LNCAP (cell line): ENCODE data around the gene TMIGD2.

Experiments used
- CTCF ChIP-seq: fragments of 450-650 bp; IDR thresholded peaks from 2 replicates; pipeline ENCODE4 v1.5.1; 2017; ENCODE audit warnings: mild to moderate bottlenecking

TMIGD2 gene

GRCh38 chr19:4302243-4302640 lies at the start of gene TMIGD2:
Gene TMIGD2, minus strand, starts transcription at chr19:4302389. Its CDS starts 4 bp downstream, at chr19:4302385.
- TF ChIP-seq CTCF: no peak

- TF ChIP-seq CTCF: no peak
Observed at GRCh38 chr19:4350726-4351125, 48.5 kb upstream of the TMIGD2 start.

- no peak for TF ChIP-seq CTCF
Observed at GRCh38 chr19:4350111-4350510, 47.9 kb upstream of the TMIGD2 start.

- no peak for TF ChIP-seq CTCF
Observed at GRCh38 chr19:4347521-4347920, 45.3 kb upstream of the TMIGD2 start.

GRCh38 chr19:4346020-4346383 lies 43.8 kb upstream of the TMIGD2 start:
- no peak for TF ChIP-seq CTCF

- no peak for TF ChIP-seq CTCF
Observed at GRCh38 chr19:4345342-4346019, 43.3 kb upstream of the TMIGD2 start.

GRCh38 chr19:4343370-4344307 lies 41.5 kb upstream of the TMIGD2 start, which contains the start of gene MPND:
Gene MPND, plus strand, starts transcription at chr19:4343562. Its CDS starts 32 bp downstream, at chr19:4343594.
- no peak for TF ChIP-seq CTCF
